PC-3 (cell line): Measurements from ENCODE around the gene MDGA2. TPM values are rescaled to one million over a fixed set of nuclear protein-coding genes. Genes with fewer than 3 reads are reported as not detected.

ENCODE experiments used
- ATAC-seq: fragments of 200-7000 bp; cut with Tn5 transposase; 2 replicates; pipeline ENCODE4 v1.9.1; 2020; ENCODE audit warnings: mild to moderate bottlenecking, moderate library complexity
- BruUV-seq: library from RNA; stranded (reverse); fragments of 400-500 nt; replicated peaks from 2 replicates; lab custom pipeline; 2021; lab: Mats Ljungman, UMichigan
- CTCF ChIA-PET: fragments of 300-600 bp; sonication (Branson Sonifier 250); formaldehyde crosslinking; loops from one replicate; lab custom pipeline; 2022; ENCODE audit warnings: antibody characterized with exemption; lab: Charles Lee
- POLR2A ChIA-PET: fragments of 300-600 bp; sonication (Branson Sonifier 250); formaldehyde crosslinking; loops from one replicate; lab custom pipeline; 2022; ENCODE audit warnings: antibody characterized with exemption; ENCODE audit not compliant: unreplicated experiment; lab: Charles Lee
- DNase-seq: peaks from one replicate; pipeline ENCODE4 v3.0.0-alpha.2; 2015
- H2AFZ ChIP-seq: fragments of 300-600 bp; sonication (generic); 2 replicates; pipeline ENCODE4 v1.6.0; 2016; ENCODE audit warnings: antibody characterized with exemption, low read length
- H3F3A ChIP-seq: fragments of 300-600 bp; sonication (generic); one replicate; pipeline ENCODE4 v1.6.0; 2017; ENCODE audit warnings: antibody characterized with exemption, low read length, control low read depth, mild to moderate bottlenecking; ENCODE audit not compliant: unreplicated experiment
- H3K27ac ChIP-seq: fragments of 300-600 bp; sonication (generic); 2 replicates; pipeline ENCODE4 v1.5.1; 2016; ENCODE audit warnings: mild to moderate bottlenecking, low read length
- H3K27me3 ChIP-seq: fragments of 300-600 bp; sonication (generic); 2 replicates; pipeline ENCODE4 v1.6.1; 2016; ENCODE audit warnings: low read length, mixed read lengths
- H3K36me3 ChIP-seq: fragments of 300-600 bp; sonication (generic); 2 replicates; pipeline ENCODE4 v1.6.1; 2016; ENCODE audit warnings: low read depth, mixed run types, low read length, mixed read lengths
- H3K4me1 ChIP-seq: fragments of 300-600 bp; sonication (generic); 2 replicates; pipeline ENCODE4 v1.5.1; 2016; ENCODE audit warnings: low read length; ENCODE audit not compliant: insufficient read depth
- H3K4me2 ChIP-seq: fragments of 300-600 bp; sonication (generic); 2 replicates; pipeline ENCODE4 v1.6.0; 2016; ENCODE audit warnings: low read length
- H3K4me3 ChIP-seq: fragments of 300-600 bp; sonication (generic); 2 replicates; pipeline ENCODE4 v1.5.1; 2016; ENCODE audit warnings: mild to moderate bottlenecking, low read length, mixed read lengths
- H3K79me2 ChIP-seq: fragments of 300-600 bp; sonication (generic); 2 replicates; pipeline ENCODE4 v1.6.1; 2017; ENCODE audit warnings: low read length, mixed read lengths
- H3K9ac ChIP-seq: fragments of 300-600 bp; sonication (generic); 2 replicates; pipeline ENCODE4 v1.6.0; 2016; ENCODE audit warnings: mild to moderate bottlenecking, low read length
- H3K9me2 ChIP-seq: fragments of 300-600 bp; sonication (generic); replicated peaks from 2 replicates; pipeline ENCODE4 v1.6.1; 2016; ENCODE audit warnings: mixed run types, low read length, mixed read lengths
- H3K9me3 ChIP-seq: fragments of 300-600 bp; sonication (generic); 2 replicates; pipeline ENCODE4 v1.6.1; 2016; ENCODE audit warnings: low read length, mixed read lengths
- H4K20me1 ChIP-seq: fragments of 300-600 bp; sonication (generic); 2 replicates; pipeline ENCODE4 v1.6.1; 2016; ENCODE audit warnings: low read length, mixed read lengths
- CTCF ChIP-seq: fragments of 300-600 bp; sonication (generic); conservative IDR thresholded peaks from 2 replicates; pipeline ENCODE4 v1.5.1; 2017; ENCODE audit warnings: antibody characterized with exemption, low read depth, mild to moderate bottlenecking, low read length
- EZH2 ChIP-seq: fragments of 300-600 bp; sonication (generic); IDR thresholded peaks from one replicate; pipeline ENCODE4 v1.6.1; 2017; ENCODE audit warnings: antibody characterized with exemption, mild to moderate bottlenecking, low read length; ENCODE audit not compliant: unreplicated experiment
- EZH2phosphoT487 ChIP-seq: fragments of 300-600 bp; sonication (generic); IDR thresholded peaks from 2 replicates; pipeline ENCODE4 v1.6.1; 2018; ENCODE audit warnings: mild to moderate bottlenecking, antibody characterized with exemption, low read length, borderline replicate concordance
- intact Hi-C: fragments of 100-400 bp; cut with micrococcal nuclease; formaldehyde crosslinking; loops from 2 replicates; pipeline ENCODE4 v1.9.0; 2023
- total RNA-seq: library from RNA; depleted of rRNA; stranded (reverse); fragments of >200 nt; gene quantifications from 2 replicates; pipeline ENCODE4 v1.2.3, GENCODE V29; 2014

Gene MDGA2
- total RNA-seq, 1 experiment from 2014 or later: 0.04 TPM

GRCh38 chr14:47240748-47241437 lies 434.5 kb downstream of the MDGA2 start:
- Histone ChIP-seq H3K36me3 (no peaks in the 10 kb centered on the region), H3K4me1 (no peaks in the 10 kb centered on the region), H4K20me1 (no peaks in the 10 kb centered on the region), H3F3A (no peaks in the 10 kb centered on the region), H2AFZ (no peak overlapping the region), H3K27me3 (peaks cover 12% of the 10 kb centered on the region; the same call in 1 of the 2 replicates), H3K79me2 (no peaks in the 10 kb centered on the region), H3K9me2 (no peaks in the 10 kb centered on the region), H3K9ac (no peak overlapping the region), H3K27ac (no peak overlapping the region), H3K4me2 (no peak overlapping the region), H3K4me3 (no peak overlapping the region), H3K9me3 (no peaks in the 10 kb centered on the region)
- TF ChIP-seq CTCF: no peak
- no peak for TF ChIP-seq EZH2
- TF ChIP-seq EZH2phosphoT487: no peak
- ChIA-PET CTCF (no interaction called here), POLR2A (no interaction called here)
- ATAC-seq: no peak
- DNase-seq: no peak
- BruUV-seq: no TSS peak
- intact Hi-C loops: no loop called here

GRCh38 chr14:47235619-47236018 lies 439.8 kb downstream of the MDGA2 start:
- no peaks in the 10 kb centered on the region for H3K79me2 ChIP-seq
- ChIA-PET POLR2A (no interaction called here), CTCF (no interaction called here)
- H3K9me3 ChIP-seq: no peaks in the 10 kb centered on the region
- no peak overlapping the region for H2AFZ ChIP-seq
- H4K20me1 ChIP-seq: no peaks in the 10 kb centered on the region
- no peak overlapping the region for H3K27ac ChIP-seq
- H3F3A ChIP-seq: no peaks in the 10 kb centered on the region
- no peak overlapping the region for H3K4me3 ChIP-seq
- no peak for DNase-seq
- TF ChIP-seq EZH2phosphoT487 (no peak), CTCF (no peak), EZH2 (no peak)
- intact Hi-C loops: no loop called here
- no peaks in the 10 kb centered on the region for H3K36me3 ChIP-seq
- H3K9ac ChIP-seq: no peak overlapping the region
- H3K4me2 ChIP-seq: no peak overlapping the region
- no peak for ATAC-seq
- no TSS peak for BruUV-seq
- H3K9me2 ChIP-seq: no peaks in the 10 kb centered on the region
- peaks cover 18% of the 10 kb centered on the region for H3K27me3 ChIP-seq
- H3K4me1 ChIP-seq: no peaks in the 10 kb centered on the region

- no peak overlapping the region for H3K9ac ChIP-seq
- H3K4me2 ChIP-seq: no peak overlapping the region
- no peaks in the 10 kb centered on the region for H3K9me3 ChIP-seq
- no peaks in the 10 kb centered on the region for H4K20me1 ChIP-seq
- intact Hi-C loops: no loop called here
- H3K9me2 ChIP-seq: no peaks in the 10 kb centered on the region
- POLR2A ChIA-PET: no interaction called here
- H3K4me1 ChIP-seq: no peaks in the 10 kb centered on the region
- ATAC-seq (no peak; the same call in 1 of the 2 replicates), DNase-seq (no peak)
- TF ChIP-seq EZH2: no peak
- no peak for TF ChIP-seq CTCF
- no peak for TF ChIP-seq EZH2phosphoT487
- H3F3A ChIP-seq: no peaks in the 10 kb centered on the region
- no peak overlapping the region for H3K4me3 ChIP-seq
- no peak overlapping the region for H2AFZ ChIP-seq
- H3K79me2 ChIP-seq: no peaks in the 10 kb centered on the region
- CTCF ChIA-PET: no interaction called here
- no TSS peak for BruUV-seq
- peaks cover 16% of the 10 kb centered on the region for H3K27me3 ChIP-seq
- no peak overlapping the region for H3K27ac ChIP-seq
- H3K36me3 ChIP-seq: no peaks in the 10 kb centered on the region
These were observed 448.4 kb downstream of the MDGA2 start for GRCh38 chr14:47226877-47227520.
